GM12878 (cell line): ENCODE results near the gene KDM2A. TPM values are rescaled to one million over a fixed set of nuclear protein-coding genes. Genes with fewer than 3 reads are reported as not detected.

ENCODE experiments used
- BHLHE40 ChIP-seq, 2 experiments: fragments of 450-650 bp in 1 of 2; IDR thresholded peaks; 2 replicates each; pipeline ENCODE4 v1.6.1; 2011 to 2017; ENCODE audit warnings: low read depth in 2 of 2, borderline replicate concordance in 1 of 2, improper control_type of control experiment in 1 of 2, low read length in 1 of 2, mild to moderate bottlenecking in 1 of 2
- BRCA1 ChIP-seq: IDR thresholded peaks from 2 replicates; pipeline ENCODE4 v1.6.1; 2011; ENCODE audit warnings: low read depth, low read length, improper control_type of control experiment
- CHD2 ChIP-seq: IDR thresholded peaks from 2 replicates; pipeline ENCODE4 v1.6.1; 2011; ENCODE audit warnings: low read depth, low read length, improper control_type of control experiment, borderline replicate concordance
- GATAD2B ChIP-seq: fragments of 450-650 bp; conservative IDR thresholded peaks from 2 replicates; pipeline ENCODE4 v1.6.1; 2017; ENCODE audit warnings: low read depth, mild to moderate bottlenecking, moderate library complexity
- HDGF ChIP-seq: fragments of 450-650 bp; IDR thresholded peaks from 2 replicates; pipeline ENCODE4 v1.6.1; 2016; ENCODE audit warnings: antibody characterized with exemption
- KDM1A ChIP-seq: fragments of 200-600 bp; sonication (generic); IDR thresholded peaks from 2 replicates; pipeline ENCODE4 v1.6.1; 2016; ENCODE audit warnings: borderline replicate concordance
- MTA2 ChIP-seq: fragments of 450-650 bp; IDR thresholded peaks from 2 replicates; pipeline ENCODE4 v1.6.1; 2016; ENCODE audit warnings: low read depth, mild to moderate bottlenecking, moderate library complexity
- NFXL1 ChIP-seq: fragments of 450-650 bp; IDR thresholded peaks from 2 replicates; pipeline ENCODE4 v1.6.1; 2017; ENCODE audit warnings: antibody characterized with exemption, mild to moderate bottlenecking, borderline replicate concordance
- NR2C2 ChIP-seq: IDR thresholded peaks from 2 replicates; pipeline ENCODE4 v1.6.1; 2011; ENCODE audit warnings: borderline replicate concordance, low read depth; ENCODE audit not compliant: control insufficient read depth, insufficient read length
- PAX5 ChIP-seq: IDR thresholded peaks from 2 replicates; pipeline ENCODE4 v1.6.1; 2011; ENCODE audit warnings: low read depth, low read length, borderline replicate concordance
- POLR2AphosphoS2 ChIP-seq: IDR thresholded peaks from 2 replicates; pipeline ENCODE4 v1.6.1; 2011; ENCODE audit warnings: low read depth, mild to moderate bottlenecking, low read length, improper control_type of control experiment, moderate library complexity
- POU2F2 ChIP-seq: IDR thresholded peaks from 3 replicates; pipeline ENCODE4 v1.6.1; 2011; ENCODE audit warnings: low read depth, mild to moderate bottlenecking, low read length, borderline replicate concordance
- SREBF1 ChIP-seq: IDR thresholded peaks from 2 replicates; pipeline ENCODE4 v1.6.1; 2012; ENCODE audit warnings: mild to moderate bottlenecking, low read length
- STAT1 ChIP-seq: fragments of 450-650 bp; conservative IDR thresholded peaks from 2 replicates; pipeline ENCODE4 v1.6.1; 2014; ENCODE audit warnings: antibody characterized with exemption, mild to moderate bottlenecking
- ZNF207 ChIP-seq: fragments of 450-650 bp; IDR thresholded peaks from 2 replicates; pipeline ENCODE4 v1.6.1; 2014; ENCODE audit warnings: antibody characterized with exemption, mild to moderate bottlenecking, borderline replicate concordance
- ZNF384 ChIP-seq: IDR thresholded peaks from 2 replicates; pipeline ENCODE4 v1.6.1; 2012; ENCODE audit warnings: low read depth, mild to moderate bottlenecking, low read length, improper control_type of control experiment, borderline replicate concordance
- ZSCAN29 ChIP-seq: fragments of 450-650 bp; IDR thresholded peaks from 2 replicates; pipeline ENCODE4 v1.6.1; 2017; ENCODE audit warnings: mild to moderate bottlenecking, moderate library complexity
- polyA plus RNA-seq, 11 experiments: library from polyadenylated mRNA; depleted of rRNA in 4 of 11; unstranded in 6 of 11; stranded (reverse) in 5 of 11; fragments of >200 nt; fragmentation: Nextera tagmentation in 4 of 11; fragmentation: Illumina TruSeq in 1 of 11; extraction: Ambion mirVana in 4 of 11; extraction: Trizol in 1 of 11; gene quantifications; 1 replicate in 1 of 11; 2 replicates in 10 of 11; pipeline versions ENCODE4 v1.2.1 to v1.2.3, GENCODE V29; 2011 to 2016; ENCODE audit warnings: inconsistent platforms in 2 of 11, missing spikeins in 2 of 11, low read depth in 1 of 11
- total RNA-seq, 4 experiments: library from RNA; depleted of rRNA in 3 of 4; stranded (reverse); fragments of >200 nt in 3 of 4; fragmentation: Illumina TruSeq in 1 of 4; extraction: Trizol in 1 of 4; gene quantifications; 2 replicates each; pipeline versions ENCODE4 v1.2.1 to v1.2.3, GENCODE V29; 2013 to 2021
- TF ChIP-seq, protein P1 (sequence below): fragments of 450-650 bp; IDR thresholded peaks from 2 replicates; pipeline ENCODE4 v1.6.1; 2018; ENCODE audit warnings: mild to moderate bottlenecking, low read depth, moderate library complexity; ENCODE audit not compliant: partially characterized antibody
- TF ChIP-seq, protein P2 (sequence below): IDR thresholded peaks from 2 replicates; pipeline ENCODE4 v1.6.1; 2012; ENCODE audit warnings: low read depth, low read length, improper control_type of control experiment
- TF ChIP-seq, protein P3 (sequence below): IDR thresholded peaks from 2 replicates; pipeline ENCODE4 v1.6.1; 2012; ENCODE audit warnings: low read length, inconsistent platforms
- TF ChIP-seq, protein P4 (sequence below): IDR thresholded peaks from 2 replicates; pipeline ENCODE4 v1.6.1; 2011; ENCODE audit warnings: low read depth, low read length, improper control_type of control experiment, borderline replicate concordance

Gene KDM2A
- total and polyA plus RNA-seq, 10 of the 15 experiments (the other 5 are each of a cell fraction or from before 2014, with no cell fraction given): 10.5 to 69.3 (median 41.6) TPM

DNA sequence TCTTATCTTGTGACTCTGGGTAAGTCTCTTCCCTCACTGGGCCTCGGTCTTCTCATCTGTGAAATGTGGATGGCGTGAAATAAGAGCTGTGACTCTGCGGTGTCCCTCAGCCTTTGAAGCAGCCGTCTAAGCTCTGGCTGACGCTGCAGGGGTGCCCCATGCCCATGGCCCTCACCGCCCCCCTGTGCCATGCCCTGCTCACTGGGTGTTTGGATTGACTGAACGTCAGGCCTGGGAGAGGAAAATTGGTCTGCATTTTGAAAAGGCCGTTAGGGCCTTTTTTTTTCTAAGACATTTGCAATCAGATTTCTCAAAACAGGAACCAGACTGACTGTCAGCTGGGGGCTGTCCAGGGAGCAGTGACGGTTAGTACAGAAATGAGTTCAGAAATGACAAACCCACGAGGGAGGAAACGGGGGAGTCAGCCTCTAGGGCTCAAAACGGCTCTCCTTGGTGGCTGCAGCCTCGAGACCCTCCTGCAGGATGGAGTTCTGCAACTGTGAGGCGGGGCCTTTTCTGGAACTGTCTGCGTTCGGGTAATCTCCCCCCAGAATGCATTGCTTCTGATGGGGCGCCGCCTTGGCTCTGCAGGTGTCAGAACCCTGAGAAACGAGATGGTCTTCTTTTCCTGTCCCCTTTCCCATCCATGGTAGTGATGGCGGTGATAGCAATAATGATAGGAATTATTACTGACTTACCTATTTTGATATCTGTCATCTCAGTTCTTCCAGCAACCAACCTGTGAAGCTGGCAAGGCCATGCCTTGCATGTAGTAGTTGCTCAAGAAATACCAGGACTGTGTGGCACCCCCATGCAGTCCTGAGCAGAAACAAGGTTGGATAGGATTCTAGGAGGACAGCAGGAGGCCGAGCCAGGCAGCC, 149.3 kb downstream of the KDM2A start (continued):
- TF ChIP-seq CHD2 (no peak), GATAD2B (0 out of 2 replicates have a peak, but pooled peaks have one; percentile 30), MTA2 (peak; percentile 35), ZSCAN29 (0 out of 2 replicates have a peak, but pooled peaks have one; percentile 36), STAT1 (no peak), BRCA1 (no peak), NFXL1 (no peak), BHLHE40 (IDR thresholded peaks at IDR 0.05; ENCODE audit: borderline replicate concordance in 1 of 2, low read depth in 2 of 2, low read length in 1 of 2) (peak; percentile 18 to 48; a peak in 2 of 4 replicates), POU2F2 (no peak; the same call in 2 of the 3 replicates), PAX5 (no peak; the same call in 1 of the 2 replicates), KDM1A (no peak), ZNF384 (peak; percentile 56; the same call in 1 of the 2 replicates), ZNF207 (no peak), NR2C2 (no peak), HDGF (no peak), POLR2AphosphoS2 (peak; percentile 63; the same call in 1 of the 2 replicates), SREBF1 (no peak)
- TF ChIP-seq, protein P1, sequence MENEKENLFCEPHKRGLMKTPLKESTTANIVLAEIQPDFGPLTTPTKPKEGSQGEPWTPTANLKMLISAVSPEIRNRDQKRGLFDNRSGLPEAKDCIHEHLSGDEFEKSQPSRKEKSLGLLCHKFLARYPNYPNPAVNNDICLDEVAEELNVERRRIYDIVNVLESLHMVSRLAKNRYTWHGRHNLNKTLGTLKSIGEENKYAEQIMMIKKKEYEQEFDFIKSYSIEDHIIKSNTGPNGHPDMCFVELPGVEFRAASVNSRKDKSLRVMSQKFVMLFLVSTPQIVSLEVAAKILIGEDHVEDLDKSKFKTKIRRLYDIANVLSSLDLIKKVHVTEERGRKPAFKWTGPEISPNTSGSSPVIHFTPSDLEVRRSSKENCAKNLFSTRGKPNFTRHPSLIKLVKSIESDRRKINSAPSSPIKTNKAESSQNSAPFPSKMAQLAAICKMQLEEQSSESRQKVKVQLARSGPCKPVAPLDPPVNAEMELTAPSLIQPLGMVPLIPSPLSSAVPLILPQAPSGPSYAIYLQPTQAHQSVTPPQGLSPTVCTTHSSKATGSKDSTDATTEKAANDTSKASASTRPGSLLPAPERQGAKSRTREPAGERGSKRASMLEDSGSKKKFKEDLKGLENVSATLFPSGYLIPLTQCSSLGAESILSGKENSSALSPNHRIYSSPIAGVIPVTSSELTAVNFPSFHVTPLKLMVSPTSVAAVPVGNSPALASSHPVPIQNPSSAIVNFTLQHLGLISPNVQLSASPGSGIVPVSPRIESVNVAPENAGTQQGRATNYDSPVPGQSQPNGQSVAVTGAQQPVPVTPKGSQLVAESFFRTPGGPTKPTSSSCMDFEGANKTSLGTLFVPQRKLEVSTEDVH: no peak
- TF ChIP-seq, protein P2, sequence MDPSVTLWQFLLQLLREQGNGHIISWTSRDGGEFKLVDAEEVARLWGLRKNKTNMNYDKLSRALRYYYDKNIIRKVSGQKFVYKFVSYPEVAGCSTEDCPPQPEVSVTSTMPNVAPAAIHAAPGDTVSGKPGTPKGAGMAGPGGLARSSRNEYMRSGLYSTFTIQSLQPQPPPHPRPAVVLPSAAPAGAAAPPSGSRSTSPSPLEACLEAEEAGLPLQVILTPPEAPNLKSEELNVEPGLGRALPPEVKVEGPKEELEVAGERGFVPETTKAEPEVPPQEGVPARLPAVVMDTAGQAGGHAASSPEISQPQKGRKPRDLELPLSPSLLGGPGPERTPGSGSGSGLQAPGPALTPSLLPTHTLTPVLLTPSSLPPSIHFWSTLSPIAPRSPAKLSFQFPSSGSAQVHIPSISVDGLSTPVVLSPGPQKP: no peak
- TF ChIP-seq, protein P3, sequence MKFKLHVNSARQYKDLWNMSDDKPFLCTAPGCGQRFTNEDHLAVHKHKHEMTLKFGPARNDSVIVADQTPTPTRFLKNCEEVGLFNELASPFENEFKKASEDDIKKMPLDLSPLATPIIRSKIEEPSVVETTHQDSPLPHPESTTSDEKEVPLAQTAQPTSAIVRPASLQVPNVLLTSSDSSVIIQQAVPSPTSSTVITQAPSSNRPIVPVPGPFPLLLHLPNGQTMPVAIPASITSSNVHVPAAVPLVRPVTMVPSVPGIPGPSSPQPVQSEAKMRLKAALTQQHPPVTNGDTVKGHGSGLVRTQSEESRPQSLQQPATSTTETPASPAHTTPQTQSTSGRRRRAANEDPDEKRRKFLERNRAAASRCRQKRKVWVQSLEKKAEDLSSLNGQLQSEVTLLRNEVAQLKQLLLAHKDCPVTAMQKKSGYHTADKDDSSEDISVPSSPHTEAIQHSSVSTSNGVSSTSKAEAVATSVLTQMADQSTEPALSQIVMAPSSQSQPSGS: no peak
- TF ChIP-seq, protein P4, sequence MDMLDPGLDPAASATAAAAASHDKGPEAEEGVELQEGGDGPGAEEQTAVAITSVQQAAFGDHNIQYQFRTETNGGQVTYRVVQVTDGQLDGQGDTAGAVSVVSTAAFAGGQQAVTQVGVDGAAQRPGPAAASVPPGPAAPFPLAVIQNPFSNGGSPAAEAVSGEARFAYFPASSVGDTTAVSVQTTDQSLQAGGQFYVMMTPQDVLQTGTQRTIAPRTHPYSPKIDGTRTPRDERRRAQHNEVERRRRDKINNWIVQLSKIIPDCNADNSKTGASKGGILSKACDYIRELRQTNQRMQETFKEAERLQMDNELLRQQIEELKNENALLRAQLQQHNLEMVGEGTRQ: no peak
